OCI-LY1 (cell line): ENCODE measurements around the gene CASZ1.

Experiments used
- H2AFZ ChIP-seq: fragments of 200-600 bp; sonication (generic), shearing (Covaris generic); 2 replicates; pipeline ENCODE4 v1.6.0; 2014; ENCODE audit warnings: antibody characterized with exemption, mild to moderate bottlenecking, low read length
- H3F3A ChIP-seq: fragments of 200-600 bp; sonication (generic), shearing (Covaris generic); 2 replicates; pipeline ENCODE4 v1.6.0; 2014; ENCODE audit warnings: mild to moderate bottlenecking, antibody characterized with exemption, low read length, moderate library complexity; ENCODE audit not compliant: insufficient read depth
- H3K27ac ChIP-seq: fragments of 200-600 bp; sonication (generic); 2 replicates; pipeline ENCODE4 v1.5.1; 2014; ENCODE audit warnings: low read length, mixed run types, mild to moderate bottlenecking, low read depth; ENCODE audit not compliant: poor library complexity, severe bottlenecking
- H3K27me3 ChIP-seq: fragments of 200-600 bp; sonication (generic); 2 replicates; pipeline ENCODE4 v1.6.0; 2014; ENCODE audit warnings: antibody characterized with exemption, mild to moderate bottlenecking, low read length, moderate library complexity; ENCODE audit not compliant: insufficient read depth
- H3K36me3 ChIP-seq: fragments of 200-600 bp; sonication (generic); 2 replicates; pipeline ENCODE4 v1.6.1; 2014; ENCODE audit warnings: mild to moderate bottlenecking, antibody characterized with exemption, low read length, moderate library complexity, mixed read lengths; ENCODE audit not compliant: insufficient read depth
- H3K4me1 ChIP-seq: fragments of 200-600 bp; sonication (generic); 2 replicates; pipeline ENCODE4 v1.5.1; 2014; ENCODE audit warnings: mild to moderate bottlenecking, low read length, moderate library complexity; ENCODE audit not compliant: insufficient read depth, severe bottlenecking
- H3K4me2 ChIP-seq: fragments of 200-600 bp; sonication (generic), shearing (Covaris generic); 2 replicates; pipeline ENCODE4 v1.6.1; 2014; ENCODE audit warnings: low read length
- H3K4me3 ChIP-seq: fragments of 200-600 bp; sonication (generic); 2 replicates; pipeline ENCODE4 v1.5.1; 2014; ENCODE audit warnings: low read length, low read depth, mild to moderate bottlenecking, mixed read lengths; ENCODE audit not compliant: poor library complexity, severe bottlenecking
- H3K79me2 ChIP-seq: fragments of 200-600 bp; shearing (Covaris generic); 2 replicates; pipeline ENCODE4 v1.6.1; 2016; ENCODE audit warnings: mixed run types, low read length, mixed read lengths; ENCODE audit not compliant: insufficient read depth
- H3K9ac ChIP-seq: fragments of 200-600 bp; sonication (generic), shearing (Covaris generic); 2 replicates; pipeline ENCODE4 v1.6.1; 2014; ENCODE audit warnings: mild to moderate bottlenecking, low read length, mixed read lengths
- H3K9me2 ChIP-seq: fragments of 200-600 bp; sonication (generic), shearing (Covaris generic); 2 replicates; pipeline ENCODE4 v1.6.1; 2014; ENCODE audit warnings: low read depth, mild to moderate bottlenecking, low read length, mixed read lengths
- H3K9me3 ChIP-seq: fragments of 200-600 bp; shearing (Covaris generic); 2 replicates; pipeline ENCODE4 v1.6.1; 2014; ENCODE audit warnings: low read length, mixed read lengths
- H4K20me1 ChIP-seq: fragments of 200-600 bp; sonication (generic), shearing (Covaris generic); 2 replicates; pipeline ENCODE4 v1.6.0; 2016; ENCODE audit warnings: mild to moderate bottlenecking, low read length; ENCODE audit not compliant: insufficient read depth
- EZH2 ChIP-seq: fragments of 200-600 bp; sonication (generic), shearing (Covaris generic); IDR thresholded peaks from 2 replicates; pipeline ENCODE4 v1.8.0; 2017; ENCODE audit warnings: borderline replicate concordance, mixed run types, mild to moderate bottlenecking, antibody characterized with exemption, low read length, moderate library complexity, mixed read lengths
- TF ChIP-seq, protein P1 (sequence below): fragments of 200-600 bp; sonication (generic), shearing (Covaris generic); IDR thresholded peaks from 2 replicates; pipeline ENCODE4 v1.5.1; 2017; ENCODE audit warnings: mild to moderate bottlenecking, antibody characterized with exemption, low read length, moderate library complexity, mixed read lengths

CASZ1 gene

DNA sequence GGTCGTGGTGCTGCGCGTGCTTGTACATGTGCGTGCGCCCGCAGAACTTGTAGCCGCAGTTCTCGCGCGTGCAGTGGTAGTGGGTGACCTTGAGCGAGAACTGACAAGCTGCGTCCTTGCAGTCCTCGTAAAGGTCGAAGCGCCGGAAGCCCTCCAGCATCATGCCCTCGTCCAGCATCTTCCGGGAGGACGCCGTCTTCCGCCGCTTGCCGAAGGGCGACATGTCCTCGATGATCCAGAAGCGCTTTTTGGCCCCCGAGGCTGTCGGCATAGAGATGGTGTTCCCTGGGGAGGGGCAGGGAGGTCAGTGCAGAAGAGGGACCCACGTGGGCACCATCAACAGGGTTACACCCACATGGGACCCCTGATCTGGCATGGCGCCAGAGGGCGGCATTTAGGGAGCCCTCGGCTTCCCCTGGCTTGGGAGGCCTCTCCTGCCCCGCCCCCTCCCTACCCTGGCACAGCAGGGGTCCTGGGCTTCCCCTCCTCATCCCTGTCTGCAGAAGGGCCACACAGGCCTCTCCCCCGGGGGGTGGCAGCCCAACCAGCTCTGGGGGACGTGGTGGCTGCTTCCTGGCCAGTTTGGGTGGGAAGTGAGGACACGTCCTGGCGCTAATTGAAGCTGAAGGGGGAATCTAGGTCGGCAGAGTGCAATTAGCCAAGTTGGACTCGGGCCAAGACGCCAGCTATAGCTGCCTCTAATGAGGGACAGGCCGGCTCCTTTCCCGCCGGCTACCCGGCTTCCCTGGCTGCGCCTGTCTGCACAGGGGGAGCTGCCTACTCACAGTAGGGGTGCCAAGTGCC is 156.5 kb downstream of the CASZ1 start:
- Histone ChIP-seq H3F3A (no peaks in the 10 kb centered on the region), H3K4me1 (no peaks in the 10 kb centered on the region), H3K36me3 (no peaks in the 10 kb centered on the region), H3K4me3 (no peak overlapping the region), H3K9me3 (no peaks in the 10 kb centered on the region), H3K79me2 (no peaks in the 10 kb centered on the region), H3K4me2 (no peak overlapping the region), H3K9me2 (no peaks in the 10 kb centered on the region), H4K20me1 (no peaks in the 10 kb centered on the region), H3K27ac (no peak overlapping the region), H2AFZ (no peak overlapping the region), H3K27me3 (no peaks in the 10 kb centered on the region), H3K9ac (no peak overlapping the region)
- no peak for TF ChIP-seq EZH2
- TF ChIP-seq, protein P1, sequence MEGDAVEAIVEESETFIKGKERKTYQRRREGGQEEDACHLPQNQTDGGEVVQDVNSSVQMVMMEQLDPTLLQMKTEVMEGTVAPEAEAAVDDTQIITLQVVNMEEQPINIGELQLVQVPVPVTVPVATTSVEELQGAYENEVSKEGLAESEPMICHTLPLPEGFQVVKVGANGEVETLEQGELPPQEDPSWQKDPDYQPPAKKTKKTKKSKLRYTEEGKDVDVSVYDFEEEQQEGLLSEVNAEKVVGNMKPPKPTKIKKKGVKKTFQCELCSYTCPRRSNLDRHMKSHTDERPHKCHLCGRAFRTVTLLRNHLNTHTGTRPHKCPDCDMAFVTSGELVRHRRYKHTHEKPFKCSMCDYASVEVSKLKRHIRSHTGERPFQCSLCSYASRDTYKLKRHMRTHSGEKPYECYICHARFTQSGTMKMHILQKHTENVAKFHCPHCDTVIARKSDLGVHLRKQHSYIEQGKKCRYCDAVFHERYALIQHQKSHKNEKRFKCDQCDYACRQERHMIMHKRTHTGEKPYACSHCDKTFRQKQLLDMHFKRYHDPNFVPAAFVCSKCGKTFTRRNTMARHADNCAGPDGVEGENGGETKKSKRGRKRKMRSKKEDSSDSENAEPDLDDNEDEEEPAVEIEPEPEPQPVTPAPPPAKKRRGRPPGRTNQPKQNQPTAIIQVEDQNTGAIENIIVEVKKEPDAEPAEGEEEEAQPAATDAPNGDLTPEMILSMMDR, result no peak

DNA sequence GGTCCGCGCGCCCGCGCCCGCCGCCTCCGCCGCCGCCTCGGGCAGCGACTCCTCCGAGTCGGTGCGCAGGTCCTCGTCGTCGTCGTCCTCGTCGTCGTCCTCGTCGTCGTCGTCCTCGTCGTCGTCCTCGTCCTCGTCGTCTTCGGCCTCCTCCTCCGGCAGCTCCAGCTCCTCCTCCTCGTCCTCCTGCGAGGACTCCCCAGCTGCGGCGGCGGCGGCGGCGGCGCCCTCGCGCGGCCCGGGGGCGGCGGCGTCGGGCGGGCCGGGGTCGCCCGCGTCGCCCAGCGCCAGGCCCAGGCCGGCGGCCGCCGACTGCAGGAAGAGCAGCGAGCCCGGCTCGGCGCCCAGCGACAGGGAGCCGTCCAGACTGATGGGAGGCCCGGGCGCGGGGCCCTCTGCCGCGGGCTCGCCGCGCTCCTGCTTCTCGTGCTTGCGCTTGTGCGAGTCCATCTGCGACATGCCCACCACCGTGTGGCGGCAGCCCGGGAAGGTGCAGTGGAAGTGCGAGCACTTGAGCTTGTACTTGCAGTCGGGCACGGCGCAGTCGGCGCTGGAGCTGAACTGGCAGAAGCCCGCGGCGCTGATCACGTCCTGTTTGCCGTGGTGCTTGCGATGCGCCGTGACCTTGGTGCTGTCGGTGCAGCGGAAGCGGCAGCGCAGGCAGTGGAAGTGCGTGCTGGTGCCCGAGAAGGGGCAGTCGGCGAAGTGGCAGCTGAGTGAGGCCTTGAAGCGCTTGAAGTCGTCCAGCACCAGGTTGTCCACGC is 157.3 kb downstream of the CASZ1 start:
- H3K27ac ChIP-seq, result no peak overlapping the region
- no peak overlapping the region for H3K4me2 ChIP-seq

DNA sequence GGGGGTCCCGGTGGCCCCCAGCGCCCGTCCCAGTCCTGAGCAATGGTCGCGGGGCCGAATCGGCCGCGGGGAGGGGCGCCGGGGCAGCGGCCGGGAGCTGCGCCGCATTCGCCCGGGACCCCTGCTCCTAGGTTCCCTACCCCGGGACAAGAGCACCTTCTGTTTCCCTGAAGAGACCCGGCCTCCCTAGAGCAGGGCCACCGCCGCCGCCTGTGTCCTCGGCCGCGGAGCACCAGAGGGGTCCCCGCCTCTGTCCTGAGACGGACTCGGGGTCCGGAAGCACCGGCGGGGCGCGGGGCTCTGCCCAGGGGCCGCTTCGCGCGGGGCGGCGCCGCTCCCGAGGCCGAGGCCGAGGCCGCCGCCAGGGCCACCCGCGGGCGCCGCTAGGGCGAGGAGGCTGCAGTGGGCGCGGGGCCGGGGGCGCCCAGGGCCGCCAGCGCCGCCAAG is 157.9 kb downstream of the CASZ1 start:
- H3K4me2 ChIP-seq, result no peak overlapping the region
- no peaks in the 10 kb centered on the region for H3K9me2 ChIP-seq
- no peak overlapping the region for H3K27ac ChIP-seq
- H3K27me3 ChIP-seq, result no peaks in the 10 kb centered on the region
- H3F3A ChIP-seq, result no peaks in the 10 kb centered on the region
- no peaks in the 10 kb centered on the region for H3K36me3 ChIP-seq
- no peak overlapping the region for H3K9ac ChIP-seq
- no peaks in the 10 kb centered on the region for H3K9me3 ChIP-seq
- TF ChIP-seq EZH2, result no peak
- TF ChIP-seq, protein P1, result no peak
- H2AFZ ChIP-seq, result no peak overlapping the region
- no peaks in the 10 kb centered on the region for H3K79me2 ChIP-seq
- no peaks in the 10 kb centered on the region for H4K20me1 ChIP-seq
- no peaks in the 10 kb centered on the region for H3K4me1 ChIP-seq
- H3K4me3 ChIP-seq, result no peak overlapping the region

More for the DNA sequence above, 157.3 kb downstream of the CASZ1 start:
- Histone ChIP-seq H3K4me3 (no peak overlapping the region), H3K79me2 (no peaks in the 10 kb centered on the region), H3K9me2 (no peaks in the 10 kb centered on the region), H3F3A (no peaks in the 10 kb centered on the region), H4K20me1 (no peaks in the 10 kb centered on the region), H3K9ac (no peak overlapping the region), H3K9me3 (no peaks in the 10 kb centered on the region), H3K27me3 (no peaks in the 10 kb centered on the region), H3K4me1 (no peaks in the 10 kb centered on the region), H3K36me3 (no peaks in the 10 kb centered on the region), H2AFZ (no peak overlapping the region)
- TF ChIP-seq, protein P1, result no peak
- no peak for TF ChIP-seq EZH2
